SK-N-SH (cell line): Measurements from ENCODE around the gene MTX2.

ENCODE experiments used
- EZH2phosphoT487 ChIP-seq: fragments of 200-600 bp; sonication (generic); IDR thresholded peaks from 2 replicates; pipeline ENCODE4 v1.6.1; 2017; ENCODE audit warnings: low read depth, mixed run types, mild to moderate bottlenecking, antibody characterized with exemption, moderate library complexity, borderline replicate concordance
- GABPA ChIP-seq: IDR thresholded peaks from 2 replicates; pipeline ENCODE4 v1.4.0; 2012; ENCODE audit warnings: low read depth, mild to moderate bottlenecking
- SMC3 ChIP-seq: IDR thresholded peaks from 2 replicates; pipeline ENCODE4 v1.6.1; 2012; ENCODE audit warnings: low read depth, low read length, improper control_type of control experiment
- YY1 ChIP-seq: IDR thresholded peaks from 2 replicates; pipeline ENCODE4 v1.4.0; 2012; ENCODE audit warnings: low read depth, mild to moderate bottlenecking
- ZBTB33 ChIP-seq: IDR thresholded peaks from 2 replicates; pipeline ENCODE4 v1.4.0; 2012; ENCODE audit warnings: low read depth, borderline replicate concordance

DNA sequence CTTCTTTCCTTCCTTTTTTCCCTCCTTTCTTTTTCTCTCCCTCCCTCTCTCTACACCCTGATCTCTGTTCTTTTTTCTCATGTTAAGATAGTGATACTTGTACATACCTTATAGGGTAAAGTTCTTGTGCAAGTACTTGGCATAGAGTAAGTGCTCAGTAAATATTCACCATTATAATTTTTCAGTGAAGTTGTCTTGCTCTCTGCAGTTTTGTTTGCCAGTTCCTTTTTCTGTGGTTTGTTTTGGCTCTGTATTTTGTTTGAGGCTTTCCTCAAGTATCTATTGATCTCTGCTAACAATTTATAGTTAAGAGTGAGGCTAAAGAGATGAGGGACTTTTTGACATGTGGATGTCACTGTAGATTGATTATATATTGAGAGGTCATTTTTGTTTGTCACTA is 48.0 kb downstream of the MTX2 start:
- TF ChIP-seq YY1 (no peak), GABPA (no peak), SMC3 (no peak), EZH2phosphoT487 (no peak), ZBTB33 (no peak)
